GM21381 (cell line): Measurements from ENCODE around the gene USP17L13.
"Not testable (repeated sequence)": the region's sequence is repeated elsewhere in the genome, so short reads cannot be mapped to it uniquely, and the experiment has no call there.

Experiments
- ATAC-seq: cut with Tn5 transposase; IDR thresholded peaks from one replicate; pipeline ENCODE4 v1.9.1; 2021; ENCODE audit warnings: mild to moderate bottlenecking, moderate library complexity; ENCODE audit not compliant: unreplicated experiment

The USP17L13 gene

GRCh38 chr4:9224596-9224995, at the start of gene USP17L13:
Gene USP17L13 (plus strand): TSS chr4:9224896. CDS start chr4:9224896, 0 bp downstream.
- not testable (repeated sequence) for ATAC-seq

GRCh38 chr4:9210357-9210756, 14.3 kb upstream of the USP17L13 start, which contains the start of gene USP17L10:
Gene USP17L10 (plus strand): TSS chr4:9210657. CDS start chr4:9210657, 0 bp downstream.
- not testable (repeated sequence) for ATAC-seq

- not testable (repeated sequence) for ATAC-seq
Observed at GRCh38 chr4:9214701-9215100, 10.0 kb upstream of the USP17L13 start.

- not testable (repeated sequence) for ATAC-seq
Observed at GRCh38 chr4:9215105-9215504, 9.6 kb upstream of the USP17L13 start, which contains the start of gene USP17L11. Gene USP17L11 (plus strand): TSS chr4:9215405. CDS start chr4:9215405, 0 bp downstream.

- not testable (repeated sequence) for ATAC-seq
Observed at GRCh38 chr4:9219852-9220251, 4.8 kb upstream of the USP17L13 start, which contains the start of gene USP17L12. Gene USP17L12 (plus strand): TSS chr4:9220152. CDS start chr4:9220152, 0 bp downstream.

GRCh38 chr4:9230249-9230648, 5.6 kb downstream of the USP17L13 start:
- not testable (repeated sequence) for ATAC-seq

GRCh38 chr4:9234085-9234484, 9.4 kb downstream of the USP17L13 start, which contains the start of gene USP17L15:
Gene USP17L15 (plus strand): TSS chr4:9234385. CDS start chr4:9234385, 0 bp downstream.
- ATAC-seq = not testable (repeated sequence)

- ATAC-seq = not testable (repeated sequence)
Observed at GRCh38 chr4:9238461-9238860, 13.8 kb downstream of the USP17L13 start.

- ATAC-seq = not testable (repeated sequence)
Observed at GRCh38 chr4:9243579-9243978, 18.9 kb downstream of the USP17L13 start, which contains the start of gene USP17L17. Gene USP17L17 (plus strand): TSS chr4:9243879. CDS start chr4:9243879, 0 bp downstream.

GRCh38 chr4:9247953-9248680, 23.4 kb downstream of the USP17L13 start, which contains the start of gene USP17L18:
Gene USP17L18 (plus strand): TSS chr4:9248630. CDS start chr4:9248630, 0 bp downstream.
- ATAC-seq = not testable (repeated sequence)

GRCh38 chr4:9253078-9253477, 28.4 kb downstream of the USP17L13 start, which contains the start of gene USP17L19:
Gene USP17L19 (plus strand): TSS chr4:9253378. CDS start chr4:9253378, 0 bp downstream.
- not testable (repeated sequence) for ATAC-seq

GRCh38 chr4:9257824-9258223, 33.1 kb downstream of the USP17L13 start, which contains the start of gene USP17L20:
Gene USP17L20 (plus strand): TSS chr4:9258124. CDS start chr4:9258124, 0 bp downstream.
- not testable (repeated sequence) for ATAC-seq

GRCh38 chr4:9262572-9262971, 37.9 kb downstream of the USP17L13 start, which contains the start of gene USP17L21:
Gene USP17L21 (plus strand): TSS chr4:9262872. CDS start chr4:9262872, 0 bp downstream.
- not testable (repeated sequence) for ATAC-seq

- not testable (repeated sequence) for ATAC-seq
Observed at GRCh38 chr4:9267319-9267718, 42.6 kb downstream of the USP17L13 start, which contains the start of gene USP17L22. Gene USP17L22 (plus strand): TSS chr4:9267619. CDS start chr4:9267619, 0 bp downstream.

- ATAC-seq = not testable (repeated sequence)
Observed at GRCh38 chr4:9271719-9272118, 47.0 kb downstream of the USP17L13 start.
